Mammary microvascular endothelial cell (primary cell): ENCODE measurements around the gene MARK3. TPM values are rescaled to one million over a fixed set of nuclear protein-coding genes. Genes with fewer than 3 reads are reported as not detected.

Source experiments
- total RNA-seq: library from RNA; depleted of rRNA; stranded (reverse); fragments of >200 nt; gene quantifications from 2 replicates; pipeline ENCODE4 v1.2.3, GENCODE V29; 2015

MARK3 gene
- total RNA-seq: 46.6 and 51.9 TPM in 2 replicates

DNA sequence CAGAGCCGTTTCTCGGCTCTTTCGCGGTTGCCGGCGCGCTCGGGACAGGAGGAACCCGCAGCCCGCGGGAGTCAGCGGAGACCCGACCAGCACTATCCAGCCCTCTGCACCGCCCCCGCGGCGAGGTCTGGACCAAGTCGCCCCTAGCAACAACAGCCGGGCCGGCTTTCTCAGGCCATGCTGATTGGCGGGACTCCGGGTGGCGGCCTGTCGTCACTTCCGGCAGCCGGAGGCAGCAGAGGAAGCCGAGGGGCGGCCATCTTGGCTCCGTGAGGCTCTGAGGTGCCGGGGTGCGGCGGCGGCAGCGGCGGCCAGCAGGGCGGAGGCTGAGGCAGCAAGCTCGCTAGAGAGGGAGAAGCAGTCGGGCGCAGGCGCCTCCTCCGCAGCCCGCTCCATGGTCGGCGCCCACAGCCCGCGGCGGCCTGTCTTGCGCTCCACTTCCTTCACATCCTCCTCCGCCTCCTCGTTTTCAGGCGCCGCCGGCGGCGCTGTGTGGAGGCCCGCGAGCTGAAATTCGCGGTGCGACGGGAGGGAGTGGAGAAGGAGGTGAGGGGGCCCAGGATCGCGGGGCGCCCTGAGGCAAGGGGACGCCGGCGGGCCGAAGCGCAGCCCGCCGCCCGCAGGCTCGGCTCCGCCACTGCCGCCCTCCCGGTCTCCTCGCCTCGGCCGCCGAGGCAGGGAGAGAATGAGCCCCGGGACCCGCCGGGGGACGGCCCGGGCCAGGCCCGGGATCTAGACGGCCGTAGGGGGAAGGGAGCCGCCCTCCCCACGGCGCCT is at the start of gene MARK3:
TSS of gene MARK3 (plus strand) at position 264 of the 777 bp plus-strand sequence. CDS start 615 bp downstream, outside the sequence.

DNA sequence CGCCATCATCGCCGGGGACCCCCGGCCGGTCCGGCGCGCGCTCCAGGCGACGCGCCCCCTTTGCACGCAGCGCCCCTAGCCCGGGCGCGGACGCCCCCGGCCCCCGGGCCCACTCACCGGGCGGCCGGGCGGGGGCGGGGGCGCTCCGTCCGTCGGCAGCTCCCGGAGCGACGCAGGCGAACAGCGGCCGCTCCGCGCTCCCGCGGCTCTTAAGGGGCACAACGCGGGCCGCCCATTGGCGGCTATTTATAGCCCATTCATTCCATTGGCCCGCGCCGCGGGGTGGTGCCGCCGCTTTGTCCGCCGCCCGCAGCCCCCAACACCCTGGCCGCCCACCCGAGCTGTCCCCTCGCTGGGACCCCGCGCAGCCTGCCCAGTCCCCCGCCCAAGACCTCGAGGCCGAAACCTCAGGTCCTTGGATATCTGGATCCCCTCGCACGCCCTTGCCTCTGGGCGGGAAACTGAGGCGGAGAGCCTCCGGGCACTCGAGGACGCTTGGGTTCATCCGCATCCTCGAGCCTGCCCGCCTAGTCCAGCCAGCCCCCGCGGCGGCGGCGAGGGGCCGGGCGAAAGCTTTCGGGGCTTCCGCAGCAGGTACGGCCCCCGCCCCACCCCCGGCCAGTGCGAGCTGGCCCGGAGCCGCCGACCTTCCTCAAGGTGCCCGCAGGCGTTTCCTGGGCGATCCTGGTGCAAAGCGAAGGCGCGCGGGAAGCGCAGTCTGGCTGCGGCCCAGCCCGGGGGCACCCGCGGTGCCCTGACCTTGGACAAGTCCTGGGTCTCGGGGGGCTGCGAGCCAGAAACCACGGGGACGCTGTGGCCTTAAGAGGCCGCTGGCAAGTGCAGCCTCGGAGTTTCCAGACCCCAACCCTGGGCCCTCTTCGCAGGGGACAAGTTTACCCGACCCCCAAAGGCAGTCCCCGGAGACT is 137.7 kb downstream of the MARK3 start, which contains the start of gene CKB:
TSS of gene CKB (minus strand) at position 182 of the 926 bp plus-strand sequence. CDS start 337 bp downstream, outside the sequence.

DNA sequence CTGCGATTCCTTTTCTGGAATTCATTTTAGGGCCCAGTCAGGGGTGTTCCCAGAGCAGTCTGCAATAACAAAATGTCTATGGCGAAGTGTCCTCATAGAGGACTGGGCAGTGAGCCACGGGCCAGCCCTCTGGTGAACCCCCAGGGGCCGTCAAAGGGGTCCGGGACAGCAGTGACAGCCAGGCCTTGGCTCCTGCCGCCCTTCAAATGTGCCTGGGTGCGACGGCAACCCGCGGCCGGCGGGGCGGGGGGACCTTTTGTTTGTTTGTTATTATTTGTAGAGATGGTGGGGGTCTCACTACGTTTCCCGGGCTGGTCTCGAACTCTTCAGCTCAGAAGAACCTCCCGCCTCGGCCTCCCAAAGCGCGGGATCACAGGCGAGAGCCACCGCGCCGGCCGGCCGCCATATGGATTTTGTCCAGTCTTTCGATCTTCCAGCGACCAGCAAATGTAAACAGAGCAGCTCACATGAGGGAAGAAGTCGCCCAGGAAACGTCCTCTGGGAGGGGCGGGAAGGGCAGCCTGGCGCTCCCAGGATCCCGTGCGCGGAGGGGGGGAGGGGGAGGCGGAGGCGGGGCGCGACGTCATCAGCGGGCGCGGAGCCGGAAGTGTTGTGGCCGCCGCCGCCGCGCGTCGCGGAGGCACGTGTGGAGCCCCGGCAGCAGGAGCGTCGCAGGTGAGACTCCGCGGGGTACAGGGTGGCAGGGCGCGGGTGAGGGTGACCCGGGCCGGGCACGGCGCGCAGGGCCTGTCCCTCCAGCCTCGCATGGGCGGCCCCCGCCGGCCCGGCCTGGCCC is 143.6 kb downstream of the MARK3 start, which contains the start of gene TRMT61A:
TSS of gene TRMT61A (plus strand) at position 610 of the 796 bp plus-strand sequence. CDS start 783 bp downstream, outside the sequence.

Other genes with a start within 250 kb of the MARK3 start
- 225 and 282 TPM in 2 replicates for gene EIF5, start 51.2 kb upstream of the MARK3 start, total RNA-seq
- gene CKB, start 137.4 kb downstream of the MARK3 start, total RNA-seq: 1.7 and 2.7 TPM in 2 replicates
- 11.0 and 11.1 TPM in 2 replicates for gene TRMT61A, start 143.8 kb downstream of the MARK3 start, total RNA-seq
- gene BAG5, start 177.2 kb downstream of the MARK3 start, total RNA-seq: 21.3 and 27.7 TPM in 2 replicates
- 34.7 and 39.6 TPM in 2 replicates for gene COA8, start 177.5 kb downstream of the MARK3 start, total RNA-seq
- 236 and 252 TPM in 2 replicates for gene KLC1, start 243.8 kb downstream of the MARK3 start, total RNA-seq